Diencephalon (tissue), 1 donor: Measurements from ENCODE around the gene ZC3H11A. TPM values are rescaled to one million over a fixed set of nuclear protein-coding genes. Genes with fewer than 3 reads are reported as not detected.

ENCODE experiments used
- small RNA-seq: library from RNA; depleted of rRNA; stranded (forward); fragments of <200 nt; gene quantifications from one replicate; pipeline ENCODE3, GENCODE V24; 2014
- total RNA-seq: library from RNA; depleted of rRNA; stranded (reverse); fragments of >200 nt; gene quantifications from one replicate; pipeline ENCODE4 v1.2.3, GENCODE V29; 2014

The ZC3H11A gene
- total RNA-seq = 73.8 TPM

GRCh38 chr1:203795441-203796235 is at the start of gene ZC3H11A, which contains the start of gene ZBED6:
ZC3H11A (plus strand) TSS chr1:203795623; CDS start chr1:203817071, 21,448 bp downstream.
ZBED6 (plus strand) TSS chr1:203795623; CDS start chr1:203797523, 1,900 bp downstream.

GRCh38 chr1:203765029-203765837 is 30.2 kb upstream of the ZC3H11A start, which contains the start of gene LAX1:
LAX1 (plus strand) TSS chr1:203765183; CDS start chr1:203765566, 383 bp downstream.

Small RNA genes lying within 50 kb of the gene (small RNA-seq; reads per million reads assigned to genes)
- 0.10 reads per million for gene ZC3H11A

Other genes starting within 250 kb of the ZC3H11A start
- 58.8 TPM for gene ATP2B4, start 168.8 kb upstream of the ZC3H11A start, total RNA-seq
- 0.23 TPM for gene LAX1, start 30.4 kb upstream of the ZC3H11A start, total RNA-seq
- 8.1 TPM for gene ZBED6, start within 50 bp of the ZC3H11A start, total RNA-seq
- gene SNRPE, start 66.0 kb downstream of the ZC3H11A start, total RNA-seq = 65.0 TPM